GM21390 (cell line): ENCODE data around the gene SRGAP3.
A peak's percentile ranks its signal among the peaks of the same experiment; 100 is the strongest.

ENCODE experiments used
- ATAC-seq: cut with Tn5 transposase; IDR thresholded peaks from one replicate; pipeline ENCODE4 v1.9.1; 2021; ENCODE audit not compliant: unreplicated experiment

SRGAP3 gene

GRCh38 chr3:9229325-9229724 lies 20.1 kb downstream of the SRGAP3 start:
- no peak for ATAC-seq

- ATAC-seq = no peak
These were observed 23.1 kb downstream of the SRGAP3 start for GRCh38 chr3:9226326-9226725.

- no peak for ATAC-seq
These were observed 24.2 kb downstream of the SRGAP3 start for GRCh38 chr3:9225268-9225667.

- ATAC-seq = peak; percentile 92
These were observed 25.0 kb downstream of the SRGAP3 start for GRCh38 chr3:9224490-9224889.

- ATAC-seq = no peak
These were observed 25.8 kb downstream of the SRGAP3 start for GRCh38 chr3:9223672-9224071.

GRCh38 chr3:9222956-9223639 lies 26.3 kb downstream of the SRGAP3 start:
- ATAC-seq = no peak

GRCh38 chr3:9222049-9222448 lies 27.4 kb downstream of the SRGAP3 start:
- no peak for ATAC-seq

- no peak for ATAC-seq
These were observed 31.0 kb downstream of the SRGAP3 start for GRCh38 chr3:9218514-9218846.

GRCh38 chr3:9217784-9218513 lies 31.5 kb downstream of the SRGAP3 start:
- ATAC-seq = no peak

GRCh38 chr3:9216736-9217135 lies 32.7 kb downstream of the SRGAP3 start:
- ATAC-seq = no peak

- no peak for ATAC-seq
These were observed 34.8 kb downstream of the SRGAP3 start for GRCh38 chr3:9214599-9214998.

GRCh38 chr3:9214185-9214584 lies 35.3 kb downstream of the SRGAP3 start:
- no peak for ATAC-seq

GRCh38 chr3:9213019-9213634 lies 36.3 kb downstream of the SRGAP3 start:
- no peak for ATAC-seq

GRCh38 chr3:9211155-9211950 lies 38.1 kb downstream of the SRGAP3 start:
- ATAC-seq = no peak

GRCh38 chr3:9209777-9210176 lies 39.7 kb downstream of the SRGAP3 start:
- ATAC-seq = no peak

- no peak for ATAC-seq
These were observed 40.8 kb downstream of the SRGAP3 start for GRCh38 chr3:9208605-9209152.

GRCh38 chr3:9207116-9207763 lies 42.2 kb downstream of the SRGAP3 start:
- no peak for ATAC-seq

- no peak for ATAC-seq
These were observed 43.2 kb downstream of the SRGAP3 start for GRCh38 chr3:9206287-9206686.

- peak; percentile 81 for ATAC-seq
These were observed 43.9 kb downstream of the SRGAP3 start for GRCh38 chr3:9205345-9206143.
